HL-60/S4 treated with phorbol 12-myristate 13-acetate at 8.2 ng/mL for 4 days and 3 days (cell line): ENCODE measurements around the gene MTARC2.

ENCODE experiments used
- in situ Hi-C: fragments of 300-500 bp; cut with MboI; formaldehyde crosslinking; loops from 2 replicates; pipeline ENCODE4 v1.15.0; 2022; ENCODE audit warnings: low sequenced_read_pairs

The MTARC2 gene

DNA sequence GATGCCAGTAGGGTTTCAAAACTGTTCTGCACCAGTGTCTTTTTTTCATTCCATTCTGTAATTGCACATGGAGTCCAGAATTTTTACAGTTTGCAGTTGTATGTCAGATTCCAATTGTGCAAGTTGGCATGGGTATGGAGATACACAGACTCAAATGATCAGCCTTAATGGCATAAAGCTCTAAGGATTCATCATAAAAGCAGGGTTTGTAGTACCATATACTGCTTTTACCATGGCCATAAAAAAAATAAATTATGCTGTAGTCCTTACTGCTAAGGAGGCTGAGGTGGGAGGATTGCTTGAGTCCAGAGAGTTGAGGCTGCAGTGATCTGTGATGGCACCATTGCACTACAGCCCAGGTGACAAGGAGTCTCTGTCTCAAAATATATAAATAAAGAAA, 48.9 kb downstream of the MTARC2 start:
- in situ Hi-C loops, result no loop called here

DNA sequence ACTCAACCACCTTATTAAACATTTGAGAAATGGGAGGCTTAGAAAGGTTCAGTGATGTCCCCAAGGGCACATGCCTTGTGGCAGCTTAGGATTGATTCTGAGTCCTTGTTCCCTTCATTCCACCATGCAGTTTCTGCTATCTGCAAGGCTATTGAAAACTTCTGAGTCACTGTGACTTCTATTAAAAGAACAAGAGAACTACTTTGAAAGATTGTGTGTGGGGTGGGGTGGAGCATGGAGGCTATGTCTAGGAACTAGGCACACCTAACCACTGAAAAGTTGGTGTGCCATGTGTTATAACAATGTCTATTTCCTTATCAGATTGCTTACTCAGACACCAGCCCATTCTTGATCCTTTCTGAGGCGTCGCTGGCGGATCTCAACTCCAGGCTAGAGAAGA, 49.4 kb downstream of the MTARC2 start:
- in situ Hi-C loops, result no loop called here

DNA sequence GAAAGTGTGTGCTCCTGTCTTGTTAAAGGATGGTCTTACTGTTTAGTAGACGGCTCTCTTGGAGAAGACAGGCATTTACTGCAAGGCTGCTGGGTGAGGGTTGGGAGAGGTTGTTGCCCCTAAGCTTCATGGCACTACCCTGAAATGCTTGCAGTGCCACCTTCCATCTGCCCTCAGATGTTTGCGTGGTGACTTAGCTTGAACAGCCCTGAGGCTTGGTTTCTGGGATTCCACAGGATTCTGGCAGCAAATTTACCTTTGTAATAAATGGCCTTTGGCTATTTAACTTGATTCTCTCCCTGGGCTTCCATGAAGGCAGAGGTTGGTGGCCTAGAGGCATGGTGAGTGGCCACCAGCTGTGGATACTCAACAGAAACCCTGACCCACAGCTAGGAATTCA, 50.2 kb downstream of the MTARC2 start:
- in situ Hi-C loops, result no loop called here

DNA sequence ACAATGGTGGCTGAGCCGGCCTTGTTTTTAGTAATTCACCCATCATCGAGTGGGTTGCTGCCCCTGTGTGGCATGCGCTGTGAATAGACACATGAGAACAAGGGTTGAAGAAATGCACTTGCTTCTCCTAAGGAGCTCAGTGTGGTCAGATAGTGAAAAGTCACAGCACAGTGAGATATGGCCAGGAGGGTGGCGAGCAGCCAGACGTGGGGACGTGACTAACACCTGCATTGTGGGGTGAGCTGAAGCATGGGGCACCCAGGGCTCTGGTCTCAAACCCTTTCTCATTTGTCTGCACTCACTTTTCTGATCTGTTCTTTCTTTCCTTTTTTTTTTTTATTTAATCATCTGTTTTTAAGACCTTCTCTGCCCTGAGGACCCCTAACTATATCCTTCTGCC, 52.1 kb downstream of the MTARC2 start:
- in situ Hi-C loops, result no loop called here

DNA sequence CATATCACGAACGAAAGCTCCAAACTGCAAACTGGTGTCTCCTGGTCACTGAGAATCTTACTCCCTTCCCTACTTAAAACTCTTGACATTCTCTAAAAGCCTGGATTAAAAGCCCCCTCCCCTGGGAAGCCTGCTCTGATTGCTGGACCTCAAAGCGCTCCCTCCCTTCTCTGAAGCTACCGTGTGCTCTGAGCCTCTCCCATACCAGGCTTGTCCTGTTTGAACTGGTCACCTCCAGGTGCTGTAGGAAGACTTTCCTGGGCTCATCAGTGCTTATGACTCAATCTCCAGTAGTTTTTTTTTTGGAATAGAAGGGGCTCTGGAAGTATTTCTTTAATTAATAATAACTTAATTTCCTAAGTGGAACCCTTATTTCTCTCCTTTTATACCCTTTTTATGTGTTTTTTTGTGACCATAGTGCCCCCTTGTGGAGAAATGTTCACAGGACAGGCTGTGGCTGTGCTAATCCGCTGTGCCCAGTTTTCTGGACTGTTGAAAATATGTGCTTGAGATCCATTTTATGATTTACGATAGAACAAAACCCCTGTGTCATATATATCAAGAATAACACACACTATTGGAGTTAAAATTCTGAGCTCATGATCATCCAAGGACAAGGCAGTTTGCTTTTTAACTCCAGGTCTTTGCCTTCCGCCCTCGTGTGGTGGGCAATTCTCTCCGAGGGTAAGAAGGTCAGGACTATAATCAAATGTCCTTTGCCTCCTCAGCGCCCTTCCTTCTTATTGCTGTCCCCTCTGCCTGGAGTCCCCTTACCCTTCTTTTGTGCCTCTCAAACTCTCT, 55.5 kb downstream of the MTARC2 start:
- in situ Hi-C loops, result no loop called here

DNA sequence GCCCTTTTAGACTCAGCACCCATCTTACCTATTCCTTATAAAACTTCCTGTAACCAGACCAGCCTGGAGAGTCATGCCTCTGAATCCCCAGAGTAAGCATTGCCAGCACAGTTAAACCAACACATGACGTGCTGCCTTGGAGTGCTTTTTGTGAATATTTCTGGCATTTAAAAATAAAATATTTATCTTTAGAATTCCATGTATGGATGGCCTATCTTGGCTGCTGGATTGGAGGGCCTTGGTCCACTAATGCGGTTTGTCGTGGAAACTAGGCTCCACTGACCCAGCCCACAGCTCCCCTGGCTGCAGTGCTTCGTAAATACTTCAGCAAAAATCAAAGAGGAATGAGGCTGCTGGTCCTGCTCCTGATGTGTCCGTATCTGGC, 56.1 kb downstream of the MTARC2 start:
- in situ Hi-C loops, result no loop called here

DNA sequence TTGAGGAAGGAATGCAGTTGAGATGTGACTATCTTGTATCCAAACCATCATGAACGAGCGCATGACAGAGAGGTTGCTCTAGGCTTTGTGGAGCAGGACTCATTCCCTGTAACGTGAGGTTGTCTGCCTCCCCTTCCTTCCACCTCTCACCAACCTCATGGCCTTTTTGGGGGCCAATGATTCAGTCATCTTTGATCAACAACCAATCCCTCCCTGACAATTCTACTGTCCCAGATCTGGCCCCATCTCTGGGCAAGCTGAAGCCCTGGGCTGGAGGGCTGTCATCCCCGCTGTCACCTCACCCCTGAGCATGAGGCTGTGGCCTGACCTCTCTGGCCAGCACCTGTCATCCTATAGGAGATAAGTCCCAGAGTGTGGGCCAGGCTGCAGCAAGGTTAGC, 58.3 kb downstream of the MTARC2 start:
- in situ Hi-C loops, result no loop called here

DNA sequence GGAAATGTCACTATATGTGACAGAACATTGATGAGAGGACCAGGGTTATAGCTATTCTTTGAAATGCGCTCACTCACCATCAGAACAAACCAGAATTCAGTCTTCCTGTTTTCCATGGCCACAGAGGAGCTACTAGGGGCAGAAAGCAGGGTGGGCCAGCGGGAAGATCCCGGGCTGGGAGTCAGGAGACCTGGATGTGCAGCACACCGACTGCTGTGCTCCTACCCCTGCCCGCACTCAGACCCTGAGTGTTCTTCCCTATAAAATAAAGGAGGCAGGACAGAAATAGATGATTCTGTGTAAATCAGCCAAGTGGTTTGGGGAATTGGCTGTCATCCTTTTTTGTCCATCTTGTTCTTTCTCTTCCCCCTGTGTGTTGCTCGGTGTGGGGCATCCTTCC, 59.6 kb downstream of the MTARC2 start:
- in situ Hi-C loops, result no loop called here

DNA sequence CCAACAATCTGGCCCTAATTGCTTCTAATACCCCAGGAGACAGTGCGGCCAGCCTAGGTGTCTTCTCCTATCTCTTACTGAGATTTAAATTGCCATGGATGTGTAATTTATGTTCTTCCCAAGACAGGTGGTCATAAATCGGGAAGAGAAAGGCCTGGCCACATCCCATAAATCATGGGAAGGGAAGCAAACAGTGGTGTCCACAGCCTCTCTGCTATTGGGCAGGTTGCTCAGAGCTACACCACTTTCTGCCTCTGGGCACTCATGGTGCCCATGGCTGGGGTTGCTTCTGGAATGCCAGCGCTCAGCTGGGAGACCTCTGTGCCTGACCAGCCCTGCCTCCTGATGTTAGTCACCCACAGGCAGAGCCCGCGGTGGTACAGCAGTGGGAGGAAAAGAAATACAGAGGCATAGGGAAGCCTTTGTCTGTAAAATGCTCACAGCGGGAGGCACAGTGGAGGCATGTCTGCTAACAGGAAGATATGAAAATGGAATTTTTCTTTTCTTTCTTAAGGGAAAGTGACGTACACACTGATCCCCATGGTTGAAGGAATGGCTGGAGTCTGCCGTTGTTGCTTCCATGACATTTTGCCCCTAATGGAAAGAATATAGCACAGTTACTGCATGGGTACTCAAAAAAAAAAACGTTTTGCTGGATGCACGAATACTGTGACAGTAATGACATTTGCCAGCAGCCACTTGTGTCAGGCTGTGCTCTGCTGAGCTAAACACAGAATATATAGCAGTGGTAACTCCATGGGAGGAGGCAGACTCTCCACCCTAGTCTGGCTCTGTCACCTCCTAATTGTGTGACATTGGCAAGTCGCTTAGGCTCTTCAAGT, 60.4 kb downstream of the MTARC2 start:
- in situ Hi-C loops, result no loop called here

DNA sequence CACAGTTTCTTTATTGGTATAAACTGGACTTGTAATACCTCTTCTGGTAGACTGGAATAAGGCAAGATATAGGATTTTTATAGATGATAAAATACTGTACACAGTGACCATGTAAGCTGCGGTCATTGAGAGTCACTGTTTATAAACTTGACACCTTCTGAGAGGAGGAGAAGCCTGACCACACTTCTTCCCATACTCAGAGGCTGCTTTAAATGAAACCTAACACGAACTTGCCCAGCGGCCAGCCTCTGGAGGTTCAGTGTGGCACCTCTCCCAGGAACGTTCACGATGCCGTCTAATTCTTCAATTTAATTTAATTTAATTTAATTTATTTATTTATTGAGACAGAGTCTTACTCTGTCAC, 61.0 kb downstream of the MTARC2 start:
- in situ Hi-C loops, result no loop called here

DNA sequence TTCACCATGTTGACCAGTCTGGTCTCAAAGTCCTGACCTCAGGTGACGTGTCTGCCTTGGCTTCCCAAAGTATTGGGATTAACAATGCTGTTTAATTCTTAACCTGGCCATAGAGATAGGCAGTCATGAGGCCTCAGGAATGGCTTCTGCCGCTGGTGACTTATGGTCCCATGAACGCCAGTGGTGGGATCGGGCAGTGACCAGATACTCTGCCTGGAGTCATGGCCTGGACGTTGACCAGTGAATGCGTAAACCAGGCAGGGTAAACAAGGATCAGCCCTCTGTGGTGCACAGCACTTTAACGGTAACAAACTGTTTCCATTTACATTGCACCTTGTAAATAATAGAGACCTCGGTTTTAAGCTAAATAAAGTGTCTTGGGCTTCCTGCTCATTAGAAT, 61.6 kb downstream of the MTARC2 start:
- in situ Hi-C loops, result no loop called here

DNA sequence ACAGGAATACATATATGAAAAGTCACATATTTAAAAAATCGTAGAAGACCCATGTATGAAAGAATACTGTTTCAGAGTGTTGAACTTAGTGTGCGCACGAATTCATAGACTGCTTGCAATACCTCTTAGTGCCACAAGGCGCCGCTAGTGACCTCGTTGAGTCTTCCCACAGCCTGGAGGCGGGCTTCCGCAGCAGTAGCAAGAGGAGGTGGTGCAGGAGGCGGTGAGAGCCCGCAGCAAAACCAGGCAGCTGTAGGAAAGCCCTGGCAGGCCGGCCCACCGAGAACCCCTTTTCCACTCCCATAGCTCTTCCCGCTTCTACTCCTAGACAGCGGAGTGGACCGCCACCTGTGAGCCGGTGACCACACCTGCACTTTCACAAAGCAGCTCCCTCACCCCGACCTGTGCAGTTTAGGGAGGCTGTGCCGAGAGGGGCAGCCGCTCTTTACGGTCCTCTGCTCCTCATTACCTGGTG, 62.1 kb downstream of the MTARC2 start:
- in situ Hi-C loops, result no loop called here

DNA sequence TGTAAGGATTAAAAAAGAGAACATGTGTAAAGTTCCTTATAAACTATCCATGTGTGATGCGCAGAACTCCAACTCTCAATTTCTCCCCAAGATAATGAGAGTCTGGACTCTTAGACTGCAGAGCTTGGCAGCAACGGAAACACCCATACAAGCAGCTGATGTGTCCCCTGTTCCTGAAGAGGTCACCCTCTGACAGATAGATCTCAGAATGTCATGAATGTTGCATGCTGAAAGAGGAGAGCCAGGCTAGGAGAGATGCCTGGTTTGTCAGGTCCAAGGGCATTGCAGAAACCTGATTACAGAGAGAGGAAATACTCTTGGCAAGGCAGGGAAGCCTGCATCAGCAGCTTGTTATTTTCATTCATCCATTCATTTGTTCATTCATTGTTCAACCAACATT, 62.8 kb downstream of the MTARC2 start:
- in situ Hi-C loops, result no loop called here

DNA sequence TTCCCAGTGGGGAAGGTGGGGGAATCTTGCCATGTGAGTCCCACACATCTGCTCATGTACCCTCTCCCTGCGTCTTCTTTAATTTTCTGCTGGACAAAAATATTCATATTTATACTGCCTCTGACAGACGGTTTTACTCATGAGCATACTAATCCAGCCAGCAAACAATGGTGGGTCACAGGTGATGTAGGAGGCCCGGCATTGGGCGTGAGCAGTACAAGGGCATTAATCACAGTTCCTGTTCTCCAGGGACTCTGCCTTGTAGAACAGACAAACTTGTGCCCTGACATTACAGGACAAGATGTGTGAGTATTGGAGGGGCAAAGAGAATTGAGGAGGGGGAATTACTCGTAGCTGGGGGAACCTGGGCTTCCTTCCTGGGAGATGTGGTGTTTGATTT, 63.6 kb downstream of the MTARC2 start:
- in situ Hi-C loops, result no loop called here

DNA sequence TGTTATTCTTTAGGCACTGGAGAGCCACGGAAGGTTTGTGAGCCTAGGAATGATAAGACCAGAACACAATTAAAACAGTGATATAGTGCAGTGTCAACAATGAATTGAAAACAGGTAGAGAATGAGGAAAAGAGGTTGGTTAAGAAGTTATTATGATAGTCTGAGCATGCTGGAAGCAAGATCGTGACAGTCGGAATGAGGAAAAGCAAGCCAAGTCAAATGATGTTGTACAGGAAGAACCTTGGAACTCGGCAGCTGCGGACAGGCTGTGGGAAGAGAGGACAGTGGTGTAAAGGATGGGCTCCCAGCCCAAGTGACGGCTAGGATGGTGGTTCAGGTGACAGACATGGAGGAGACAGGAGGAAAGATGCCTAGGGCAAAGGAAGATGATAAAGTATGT, 64.2 kb downstream of the MTARC2 start:
- in situ Hi-C loops, result no loop called here

DNA sequence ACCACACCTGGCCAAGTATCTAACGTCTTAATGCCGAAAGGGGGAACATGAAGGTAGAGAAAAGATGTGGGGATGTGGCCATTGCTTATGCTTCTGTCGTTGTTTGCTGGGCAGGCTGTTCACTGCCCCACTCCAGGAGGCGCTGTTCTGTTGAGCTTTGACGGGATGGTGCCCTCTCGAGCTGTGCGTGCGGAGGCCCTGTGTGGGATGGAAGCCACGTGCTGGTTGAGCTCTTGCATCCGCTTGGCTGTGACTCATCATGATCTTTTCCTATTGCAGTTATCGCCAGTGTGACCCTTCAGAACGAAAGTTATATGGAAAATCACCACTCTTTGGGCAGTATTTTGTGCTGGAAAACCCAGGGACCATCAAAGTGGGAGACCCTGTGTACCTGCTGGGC, 64.9 kb downstream of the MTARC2 start:
- in situ Hi-C loops, result no loop called here

DNA sequence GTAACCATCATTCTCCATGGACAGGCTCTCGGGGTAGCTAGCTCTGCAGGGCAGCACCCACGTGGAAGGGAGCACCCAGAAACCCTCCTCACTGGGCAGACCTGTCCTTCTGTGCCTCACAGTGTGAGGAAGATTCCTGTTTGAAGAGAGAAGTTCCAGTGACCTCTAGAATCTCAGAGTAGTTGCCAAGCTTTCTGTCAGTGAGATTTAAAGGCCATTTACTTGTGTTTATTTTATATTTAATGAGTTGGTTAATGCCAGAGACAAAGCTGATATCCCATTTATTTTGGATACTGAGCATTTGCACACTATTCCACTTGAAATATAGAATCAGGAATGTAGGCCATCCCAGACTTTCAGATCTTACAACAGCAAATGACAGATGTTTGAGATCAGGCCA, 67.3 kb downstream of the MTARC2 start:
- in situ Hi-C loops, result no loop called here

DNA sequence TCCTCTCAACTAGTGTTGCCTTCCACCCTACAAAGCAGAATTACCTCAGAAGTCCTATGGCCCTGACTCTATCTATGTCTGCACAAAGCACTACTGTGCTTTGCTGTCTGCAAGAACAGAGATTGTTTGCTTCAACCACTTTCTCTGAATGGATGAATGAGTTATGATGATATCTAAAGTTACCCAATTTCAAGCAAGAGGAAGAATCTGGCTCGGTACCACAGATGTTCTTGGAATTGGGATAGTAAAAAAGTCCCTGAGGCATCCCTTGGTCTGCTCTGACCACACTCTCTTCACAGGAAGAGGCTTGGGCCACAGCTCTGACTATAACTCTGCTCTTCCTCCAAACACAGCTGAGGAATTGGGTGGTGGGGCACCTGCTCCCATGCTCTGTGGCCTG, 69.8 kb downstream of the MTARC2 start:
- in situ Hi-C loops, result no loop called here

DNA sequence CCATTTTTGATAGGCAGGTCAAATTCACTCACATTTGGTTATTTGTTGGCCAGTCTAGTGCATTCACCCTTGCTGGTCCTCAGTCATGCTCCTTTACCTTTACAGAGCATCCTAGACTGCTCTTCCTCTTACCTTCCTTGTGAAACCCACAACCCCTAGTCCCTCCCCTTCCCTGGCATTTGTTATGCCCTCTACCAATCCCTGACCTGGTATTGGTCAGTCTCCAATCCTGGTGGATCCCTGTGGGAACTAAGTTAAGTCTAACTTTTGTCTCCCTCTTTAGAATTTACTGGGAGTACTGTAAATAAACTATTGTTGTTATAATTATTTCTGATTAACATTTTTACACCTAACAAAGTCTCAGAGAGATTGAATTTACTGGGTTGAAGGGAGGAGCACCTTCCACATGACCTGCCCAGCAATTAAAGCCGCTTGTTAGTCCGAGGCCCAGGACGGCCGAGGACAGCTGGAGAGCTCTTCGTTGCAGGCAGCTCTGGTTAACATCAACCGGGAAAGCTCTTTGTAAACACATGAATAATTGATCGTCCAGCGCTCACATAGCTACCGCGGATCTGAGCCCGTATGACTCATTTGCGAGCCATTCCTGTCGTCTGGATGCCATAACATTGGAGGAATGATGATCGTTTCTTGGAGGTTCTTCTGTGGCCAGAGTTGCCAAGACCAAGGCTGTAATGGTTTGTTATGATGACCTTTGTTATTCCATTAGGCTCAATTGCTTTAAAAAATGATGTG, 70.5 kb downstream of the MTARC2 start:
- in situ Hi-C loops, result no loop called here

DNA sequence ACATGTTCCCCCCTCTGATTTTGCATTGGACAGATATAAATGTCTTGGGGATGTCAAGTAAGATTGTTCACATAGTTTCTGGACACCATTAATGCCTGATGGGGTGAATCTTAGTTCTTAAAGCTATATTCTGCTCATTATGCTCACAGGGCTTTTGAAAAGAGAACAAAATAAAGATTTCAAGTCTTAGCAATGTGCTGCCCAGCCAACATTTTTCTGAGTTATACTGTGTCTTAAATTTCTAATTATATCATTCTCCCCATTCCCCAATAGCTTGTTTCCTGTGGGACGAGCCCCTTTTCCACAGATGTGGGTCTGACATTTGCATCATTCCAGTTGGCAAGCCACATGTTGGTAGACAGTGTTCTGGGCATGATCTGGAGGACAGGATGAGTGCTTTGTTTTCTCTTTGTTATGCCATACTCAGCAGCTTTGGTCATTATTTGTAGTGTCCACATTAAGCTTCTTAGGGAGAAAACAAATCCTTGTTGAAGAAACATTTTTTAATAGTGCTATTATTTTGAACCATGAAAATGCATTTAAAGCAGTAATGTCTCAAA, 71.4 kb downstream of the MTARC2 start:
- in situ Hi-C loops, result no loop called here
